Measurements from ENCODE around the gene PSME3.
"Not testable (repeated sequence)": the region's sequence is repeated elsewhere in the genome, so short reads cannot be mapped to it uniquely, and the experiment has no call there.

Gene PSME3

DNA sequence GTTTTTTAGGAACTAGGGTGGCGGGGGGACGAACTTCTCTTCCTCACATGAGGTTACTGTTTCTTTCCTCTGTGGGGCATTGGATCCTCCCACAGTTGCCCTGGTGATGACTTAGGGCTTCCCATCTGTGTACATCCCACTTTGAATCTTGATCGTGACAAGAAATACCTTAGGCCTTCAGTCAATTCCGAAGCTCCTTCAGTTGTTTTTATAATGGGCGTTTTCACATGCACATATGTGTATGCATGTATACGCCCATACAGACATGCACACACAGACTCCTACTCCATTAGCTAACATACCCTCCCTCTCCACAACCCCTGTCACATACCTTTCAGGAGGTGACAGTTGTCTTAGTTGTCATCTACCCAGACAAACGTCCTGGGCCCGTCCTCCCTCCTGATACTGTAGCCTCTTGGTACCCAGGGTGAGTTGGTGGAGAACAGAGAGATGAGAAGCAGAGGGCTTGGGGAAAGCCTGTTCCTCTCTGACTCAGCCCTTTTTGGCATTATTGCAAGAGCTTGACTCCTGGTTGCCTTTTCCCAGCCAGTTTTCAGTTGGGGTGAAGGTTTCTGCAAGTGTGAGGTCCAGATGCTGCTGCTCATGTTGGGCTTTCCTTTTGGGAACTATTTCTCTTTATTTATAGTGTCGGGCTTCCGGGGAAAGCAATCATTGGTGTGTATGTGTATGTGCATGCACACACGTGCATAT lies 8.9 kb downstream of the PSME3 start:
- Mint-ChIP-seq H3K27ac (no peak overlapping the region), H3K4me1 (ENCODE audit: low read depth) (peaks cover 32% of the 10 kb centered on the region), H3K36me3 (ENCODE audit: low read depth) (peaks cover 68% of the 10 kb centered on the region), H3K27me3 (no peaks in the 10 kb centered on the region), H3K4me3 (no peak overlapping the region), H3K9me3 (no peaks in the 10 kb centered on the region)

GRCh38 chr17:42843358-42843934 lies 10.2 kb downstream of the PSME3 start:
- Mint-ChIP-seq H3K4me1 (ENCODE audit: low read depth) (peaks cover 29% of the 10 kb centered on the region), H3K27ac (no peak overlapping the region), H3K4me3 (no peak overlapping the region), H3K9me3 (no peaks in the 10 kb centered on the region), H3K36me3 (ENCODE audit: low read depth) (peaks cover 57% of the 10 kb centered on the region), H3K27me3 (no peaks in the 10 kb centered on the region)

GRCh38 chr17:42844271-42844670 lies 11.1 kb downstream of the PSME3 start, which contains the start of gene AOC2:
Gene AOC2, plus strand, starts transcription at chr17:42844580. Its CDS starts 47 bp downstream, at chr17:42844627.
- Mint-ChIP-seq H3K27me3 (no peaks in the 10 kb centered on the region), H3K36me3 (ENCODE audit: low read depth) (peaks cover 49% of the 10 kb centered on the region), H3K27ac (peak within 1 kb of the TSS; percentile 88), H3K9me3 (no peaks in the 10 kb centered on the region), H3K4me1 (ENCODE audit: low read depth) (peaks cover 25% of the 10 kb centered on the region), H3K4me3 (no peak within 1 kb of the TSS)

GRCh38 chr17:42844761-42845555 lies 11.8 kb downstream of the PSME3 start:
- H3K27ac Mint-ChIP-seq, result no peak overlapping the region

DNA sequence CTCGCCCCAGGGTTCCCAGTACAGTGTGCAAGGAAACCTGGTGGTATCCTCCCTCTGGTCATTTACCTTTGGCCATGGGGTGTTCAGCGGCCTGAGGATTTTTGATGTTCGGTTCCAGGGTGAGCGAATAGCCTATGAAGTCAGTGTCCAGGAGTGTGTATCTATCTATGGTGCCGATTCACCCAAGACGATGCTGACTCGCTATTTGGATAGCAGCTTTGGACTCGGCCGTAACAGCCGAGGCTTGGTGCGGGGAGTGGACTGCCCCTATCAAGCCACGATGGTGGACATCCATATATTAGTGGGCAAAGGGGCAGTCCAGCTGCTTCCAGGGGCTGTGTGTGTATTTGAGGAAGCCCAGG lies 12.3 kb downstream of the PSME3 start:
- H3K27me3 Mint-ChIP-seq, result no peaks in the 10 kb centered on the region
- no peak overlapping the region for H3K4me3 Mint-ChIP-seq

More at GRCh38 chr17:42844761-42845555, 11.8 kb downstream of the PSME3 start:
- H3K9me3 Mint-ChIP-seq, result no peaks in the 10 kb centered on the region
- no peak overlapping the region for H3K4me3 Mint-ChIP-seq
- peaks cover 28% of the 10 kb centered on the region for H3K4me1 Mint-ChIP-seq (ENCODE audit: low read depth)
- no peaks in the 10 kb centered on the region for H3K27me3 Mint-ChIP-seq
- peaks cover 44% of the 10 kb centered on the region for H3K36me3 Mint-ChIP-seq (ENCODE audit: low read depth)

DNA sequence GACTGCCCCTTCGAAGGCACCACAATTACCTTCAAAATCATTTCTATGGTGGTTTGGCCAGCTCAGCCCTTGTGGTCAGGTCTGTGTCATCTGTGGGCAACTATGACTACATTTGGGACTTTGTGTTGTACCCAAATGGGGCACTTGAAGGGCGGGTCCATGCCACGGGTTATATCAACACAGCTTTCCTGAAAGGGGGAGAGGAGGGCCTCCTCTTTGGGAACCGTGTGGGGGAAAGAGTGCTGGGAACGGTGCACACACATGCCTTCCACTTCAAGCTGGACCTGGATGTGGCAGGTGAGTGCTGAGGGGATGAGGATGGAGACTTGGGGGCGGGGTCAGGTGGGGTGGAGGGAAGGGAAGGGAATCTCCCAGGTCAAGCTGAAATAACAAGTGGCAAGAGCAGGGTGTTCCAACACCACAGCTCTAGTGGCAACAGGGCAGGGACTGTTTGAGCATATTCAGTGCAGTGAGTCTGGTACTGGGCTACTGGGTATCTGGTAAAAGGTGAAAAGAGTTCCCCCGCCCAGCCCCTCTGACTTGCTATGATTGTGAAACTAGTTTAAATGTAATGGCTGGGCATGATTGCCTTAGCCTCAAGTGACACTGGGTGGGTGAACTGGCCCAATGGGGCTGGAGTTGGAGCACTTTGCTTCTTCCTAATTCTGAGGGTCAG lies 12.9 kb downstream of the PSME3 start:
- Mint-ChIP-seq H3K4me3 (peak overlapping the region; percentile 42), H3K27ac (peak overlapping the region; percentile 88)

More for the DNA sequence above, 12.3 kb downstream of the PSME3 start:
- no peaks in the 10 kb centered on the region for H3K9me3 Mint-ChIP-seq
- H3K27ac Mint-ChIP-seq, result peak overlapping the region; percentile 88
- H3K36me3 Mint-ChIP-seq (ENCODE audit: low read depth), result peaks cover 44% of the 10 kb centered on the region
- peaks cover 31% of the 10 kb centered on the region for H3K4me1 Mint-ChIP-seq (ENCODE audit: low read depth)

DNA sequence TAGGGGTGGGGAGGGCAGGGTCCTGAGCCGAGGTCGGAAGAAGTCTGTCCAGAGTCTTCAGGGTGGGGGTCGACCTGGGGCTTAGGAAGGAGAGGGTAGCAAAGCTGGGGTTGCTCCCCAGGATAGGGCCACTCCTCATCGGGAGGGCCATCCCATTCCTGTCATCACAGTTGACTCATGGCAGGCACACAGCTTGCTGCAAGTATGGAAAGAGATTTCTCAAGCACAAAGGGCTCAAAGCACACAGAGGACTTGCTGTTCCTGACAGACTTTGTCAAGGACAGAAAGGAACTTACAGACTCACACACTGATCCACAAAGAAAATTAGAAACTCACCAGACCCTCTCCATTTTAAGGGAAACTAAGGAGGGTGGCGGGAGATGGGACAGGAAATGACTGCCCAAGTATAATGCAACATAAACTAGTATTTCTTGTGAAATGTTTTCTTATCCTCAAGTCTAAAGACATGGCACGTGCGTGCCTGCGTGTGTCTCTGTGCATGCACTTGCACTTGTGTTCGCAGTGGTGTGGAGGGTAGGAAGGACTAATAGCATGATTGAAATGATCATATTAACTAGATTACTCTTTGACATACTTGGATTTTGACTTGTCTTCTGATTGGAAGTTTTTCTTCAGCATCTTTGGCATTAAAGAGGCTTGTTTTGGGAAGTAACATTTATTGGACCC lies 13.5 kb downstream of the PSME3 start:
- peak overlapping the region; percentile 23 for H3K4me3 Mint-ChIP-seq
- H3K36me3 Mint-ChIP-seq (ENCODE audit: low read depth), result peaks cover 37% of the 10 kb centered on the region

More for the DNA sequence above, 12.9 kb downstream of the PSME3 start:
- H3K4me1 Mint-ChIP-seq (ENCODE audit: low read depth), result peaks cover 31% of the 10 kb centered on the region
- H3K9me3 Mint-ChIP-seq, result no peaks in the 10 kb centered on the region
- peaks cover 44% of the 10 kb centered on the region for H3K36me3 Mint-ChIP-seq (ENCODE audit: low read depth)
- H3K27me3 Mint-ChIP-seq, result no peaks in the 10 kb centered on the region

GRCh38 chr17:42848093-42848492 lies 14.9 kb downstream of the PSME3 start:
- Mint-ChIP-seq H3K4me1 (ENCODE audit: low read depth) (peaks cover 31% of the 10 kb centered on the region), H3K27ac (no peak overlapping the region), H3K36me3 (ENCODE audit: low read depth) (peaks cover 23% of the 10 kb centered on the region), H3K4me3 (no peak overlapping the region), H3K27me3 (no peaks in the 10 kb centered on the region), H3K9me3 (no peaks in the 10 kb centered on the region)

More for the DNA sequence above, 13.5 kb downstream of the PSME3 start:
- H3K9me3 Mint-ChIP-seq, result no peaks in the 10 kb centered on the region
- H3K27me3 Mint-ChIP-seq, result no peaks in the 10 kb centered on the region
- peaks cover 31% of the 10 kb centered on the region for H3K4me1 Mint-ChIP-seq (ENCODE audit: low read depth)
- H3K27ac Mint-ChIP-seq, result peak overlapping the region; percentile 58

DNA sequence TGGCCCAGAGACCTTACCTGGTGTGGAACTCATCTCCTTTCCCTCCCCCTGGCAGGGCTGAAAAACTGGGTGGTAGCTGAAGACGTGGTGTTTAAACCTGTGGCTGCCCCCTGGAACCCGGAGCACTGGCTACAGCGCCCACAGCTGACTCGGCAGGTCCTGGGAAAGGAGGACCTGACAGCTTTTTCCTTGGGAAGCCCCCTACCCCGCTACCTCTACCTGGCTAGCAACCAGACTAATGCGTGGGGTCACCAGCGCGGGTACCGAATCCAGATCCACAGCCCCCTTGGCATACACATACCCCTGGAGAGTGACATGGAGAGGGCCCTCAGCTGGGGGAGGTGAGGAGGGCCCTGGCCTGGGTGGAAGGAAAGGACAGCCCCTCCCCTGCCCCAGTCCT lies 15.8 kb downstream of the PSME3 start:
- H3K27me3 Mint-ChIP-seq, result no peaks in the 10 kb centered on the region
- H3K4me3 Mint-ChIP-seq, result no peak overlapping the region
- no peaks in the 10 kb centered on the region for H3K9me3 Mint-ChIP-seq
- peaks cover 14% of the 10 kb centered on the region for H3K36me3 Mint-ChIP-seq (ENCODE audit: low read depth)
- no peak overlapping the region for H3K27ac Mint-ChIP-seq
- H3K4me1 Mint-ChIP-seq (ENCODE audit: low read depth), result peaks cover 31% of the 10 kb centered on the region

- Mint-ChIP-seq H3K9me3 (no peaks in the 10 kb centered on the region), H3K36me3 (ENCODE audit: low read depth) (peaks cover 8% of the 10 kb centered on the region), H3K4me3 (no peak overlapping the region), H3K4me1 (ENCODE audit: low read depth) (peaks cover 29% of the 10 kb centered on the region), H3K27me3 (no peaks in the 10 kb centered on the region), H3K27ac (no peak overlapping the region)
Observed at GRCh38 chr17:42849451-42850181, 16.4 kb downstream of the PSME3 start.

- Mint-ChIP-seq H3K4me1 (ENCODE audit: low read depth) (peaks cover 19% of the 10 kb centered on the region), H3K4me3 (no peak within 1 kb of the TSS), H3K9me3 (no peaks in the 10 kb centered on the region), H3K27me3 (no peaks in the 10 kb centered on the region), H3K36me3 (ENCODE audit: low read depth) (no peaks in the 10 kb centered on the region), H3K27ac (no peak within 1 kb of the TSS)
Observed at GRCh38 chr17:42850954-42851353, 17.8 kb downstream of the PSME3 start, which contains the start of gene AOC3. Gene AOC3, plus strand, starts transcription at chr17:42851199. Its CDS starts 145 bp downstream, at chr17:42851344.

DNA sequence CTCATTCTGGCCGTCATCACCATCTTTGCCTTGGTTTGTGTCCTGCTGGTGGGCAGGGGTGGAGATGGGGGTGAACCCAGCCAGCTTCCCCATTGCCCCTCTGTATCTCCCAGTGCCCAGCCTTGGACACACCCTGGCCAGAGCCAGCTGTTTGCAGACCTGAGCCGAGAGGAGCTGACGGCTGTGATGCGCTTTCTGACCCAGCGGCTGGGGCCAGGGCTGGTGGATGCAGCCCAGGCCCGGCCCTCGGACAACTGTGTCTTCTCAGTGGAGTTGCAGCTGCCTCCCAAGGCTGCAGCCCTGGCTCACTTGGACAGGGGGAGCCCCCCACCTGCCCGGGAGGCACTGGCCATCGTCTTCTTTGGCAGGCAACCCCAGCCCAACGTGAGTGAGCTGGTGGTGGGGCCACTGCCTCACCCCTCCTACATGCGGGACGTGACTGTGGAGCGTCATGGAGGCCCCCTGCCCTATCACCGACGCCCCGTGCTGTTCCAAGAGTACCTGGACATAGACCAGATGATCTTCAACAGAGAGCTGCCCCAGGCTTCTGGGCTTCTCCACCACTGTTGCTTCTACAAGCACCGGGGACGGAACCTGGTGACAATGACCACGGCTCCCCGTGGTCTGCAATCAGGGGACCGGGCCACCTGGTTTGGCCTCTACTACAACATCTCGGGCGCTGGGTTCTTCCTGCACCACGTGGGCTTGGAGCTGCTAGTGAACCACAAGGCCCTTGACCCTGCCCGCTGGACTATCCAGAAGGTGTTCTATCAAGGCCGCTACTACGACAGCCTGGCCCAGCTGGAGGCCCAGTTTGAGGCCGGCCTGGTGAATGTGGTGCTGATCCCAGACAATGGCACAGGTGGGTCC lies 18.4 kb downstream of the PSME3 start:
- H3K4me3 Mint-ChIP-seq; H3K27ac Mint-ChIP-seq; H3K36me3 Mint-ChIP-seq (ENCODE audit: low read depth); H3K27me3 Mint-ChIP-seq; H3K9me3 Mint-ChIP-seq: not testable (repeated sequence)
- H3K4me1 Mint-ChIP-seq (ENCODE audit: low read depth), result peaks cover 13% of the 10 kb centered on the region

DNA sequence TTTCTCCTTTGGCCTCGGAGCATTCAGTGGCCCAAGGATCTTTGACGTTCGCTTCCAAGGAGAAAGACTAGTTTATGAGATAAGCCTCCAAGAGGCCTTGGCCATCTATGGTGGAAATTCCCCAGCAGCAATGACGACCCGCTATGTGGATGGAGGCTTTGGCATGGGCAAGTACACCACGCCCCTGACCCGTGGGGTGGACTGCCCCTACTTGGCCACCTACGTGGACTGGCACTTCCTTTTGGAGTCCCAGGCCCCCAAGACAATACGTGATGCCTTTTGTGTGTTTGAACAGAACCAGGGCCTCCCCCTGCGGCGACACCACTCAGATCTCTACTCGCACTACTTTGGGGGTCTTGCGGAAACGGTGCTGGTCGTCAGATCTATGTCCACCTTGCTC lies 19.2 kb downstream of the PSME3 start:
- no peaks in the 10 kb centered on the region for H3K27me3 Mint-ChIP-seq
- no peaks in the 10 kb centered on the region for H3K36me3 Mint-ChIP-seq (ENCODE audit: low read depth)
- H3K4me3 Mint-ChIP-seq, result no peak overlapping the region
- no peaks in the 10 kb centered on the region for H3K9me3 Mint-ChIP-seq
- H3K27ac Mint-ChIP-seq, result no peak overlapping the region
- peaks cover 6% of the 10 kb centered on the region for H3K4me1 Mint-ChIP-seq (ENCODE audit: low read depth)
